OCI-LY3 (cell line): ENCODE data around the gene EFNB2.

Experiments
- CTCF ChIP-seq: fragments of 200-600, 300-600 bp; sonication (generic); IDR thresholded peaks from 2 replicates; pipeline ENCODE4 v1.5.1; 2014; ENCODE audit warnings: antibody characterized with exemption, low read length, low read depth
- EZH2phosphoT487 ChIP-seq: fragments of 200-600 bp; shearing (Covaris generic); IDR thresholded peaks from 2 replicates; pipeline ENCODE4 v1.6.1; 2018; ENCODE audit warnings: antibody characterized with exemption, mixed run types, low read depth

DNA sequence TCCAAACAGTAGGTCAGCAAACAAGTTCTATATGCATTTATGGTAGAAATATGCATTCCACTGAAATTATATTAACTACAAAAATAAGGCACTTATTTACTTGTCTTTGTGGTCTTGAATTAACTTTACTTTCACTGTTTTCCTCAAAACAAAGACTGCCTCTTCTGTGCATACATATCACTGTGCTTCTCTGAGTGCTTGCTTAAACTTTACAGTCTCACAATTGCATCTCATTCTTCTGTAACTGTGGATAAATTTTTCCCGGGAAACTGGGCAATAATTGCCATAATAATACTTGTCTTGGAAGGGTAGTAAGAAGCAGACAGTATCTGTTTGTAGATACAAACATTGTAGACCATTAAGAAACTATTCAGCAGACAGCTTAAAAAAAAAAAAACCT lies 38.4 kb downstream of the EFNB2 start:
- no peak for TF ChIP-seq CTCF
- no peak for TF ChIP-seq EZH2phosphoT487
